ENCODE data around the gene KIAA1549. TPM values are rescaled to one million over a fixed set of nuclear protein-coding genes. Genes with fewer than 3 reads are reported as not detected.

Gene KIAA1549
- polyA plus RNA-seq, 2 donors: 0.16 to 0.20 TPM

GRCh38 chr7:138918756-138919155, 62.4 kb downstream of the KIAA1549 start:
- Histone ChIP-seq H3K27ac (ENCODE audit: low read depth in 2 of 2, low read length in 1 of 2) (no peak overlapping the region), H3K36me3 (ENCODE audit: control insufficient read depth in 2 of 2, insufficient read depth in 2 of 2, low read length in 1 of 2) (no peaks in the 10 kb centered on the region), H3K4me3 (ENCODE audit: low read depth in 1 of 2, low read length in 2 of 2) (no peak overlapping the region), H3K9me3 (ENCODE audit: control insufficient read depth in 2 of 2, insufficient read depth in 1 of 2, low read depth in 1 of 2, low read length in 1 of 2) (no peaks in the 10 kb centered on the region), H3K4me1 (ENCODE audit: control insufficient read depth in 2 of 2, insufficient read depth in 2 of 2, low read length in 1 of 2) (no peaks in the 10 kb centered on the region), H3K27me3 (ENCODE audit: control insufficient read depth in 1 of 2, insufficient read depth in 2 of 2, low read length in 2 of 2) (no peaks in the 10 kb centered on the region)
- WGBS, 2 donors: 96 to 97% methylated on average over 10 of the region's 10 CpGs

- Histone ChIP-seq H3K9me3 (ENCODE audit: control insufficient read depth in 2 of 2, insufficient read depth in 1 of 2, low read depth in 1 of 2, low read length in 1 of 2) (no peaks in the 10 kb centered on the region), H3K4me1 (ENCODE audit: control insufficient read depth in 2 of 2, insufficient read depth in 2 of 2, low read length in 1 of 2) (no peaks in the 10 kb centered on the region), H3K27me3 (ENCODE audit: control insufficient read depth in 1 of 2, insufficient read depth in 2 of 2, low read length in 2 of 2) (no peaks in the 10 kb centered on the region), H3K36me3 (ENCODE audit: control insufficient read depth in 2 of 2, insufficient read depth in 2 of 2, low read length in 1 of 2) (no peaks in the 10 kb centered on the region), H3K27ac (ENCODE audit: low read depth in 2 of 2, low read length in 1 of 2) (no peak overlapping the region), H3K4me3 (ENCODE audit: low read depth in 1 of 2, low read length in 2 of 2) (no peak overlapping the region)
- 95% methylated on average over 13 of the region's 13 CpGs for WGBS, 2 donors
These were observed 63.0 kb downstream of the KIAA1549 start for GRCh38 chr7:138918176-138918575.

DNA sequence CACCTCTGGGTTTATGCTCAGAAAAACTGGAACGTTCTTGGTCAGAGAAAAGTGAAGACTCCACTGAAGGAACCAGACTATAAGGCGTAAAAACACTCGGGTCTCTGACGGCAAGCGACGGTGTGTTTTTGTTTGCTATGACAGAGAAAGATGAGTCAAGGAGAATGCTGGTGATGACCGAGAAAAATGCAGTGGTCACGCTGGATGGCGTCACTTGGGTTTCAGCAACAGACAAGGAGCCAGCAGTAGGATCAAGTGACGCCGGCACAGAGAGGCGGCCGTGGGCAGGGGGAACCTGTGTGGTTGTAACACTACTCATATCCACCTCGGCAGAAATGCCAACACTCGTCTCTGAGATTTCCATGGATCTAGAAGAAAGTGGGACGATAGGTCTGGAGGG, 63.4 kb downstream of the KIAA1549 start:
- Histone ChIP-seq H3K9me3 (ENCODE audit: control insufficient read depth in 2 of 2, insufficient read depth in 1 of 2, low read depth in 1 of 2, low read length in 1 of 2) (no peaks in the 10 kb centered on the region), H3K27ac (ENCODE audit: low read depth in 2 of 2, low read length in 1 of 2) (no peak overlapping the region), H3K4me1 (ENCODE audit: control insufficient read depth in 2 of 2, insufficient read depth in 2 of 2, low read length in 1 of 2) (no peaks in the 10 kb centered on the region), H3K36me3 (ENCODE audit: control insufficient read depth in 2 of 2, insufficient read depth in 2 of 2, low read length in 1 of 2) (no peaks in the 10 kb centered on the region), H3K4me3 (ENCODE audit: low read depth in 1 of 2, low read length in 2 of 2) (no peak overlapping the region), H3K27me3 (ENCODE audit: control insufficient read depth in 1 of 2, insufficient read depth in 2 of 2, low read length in 2 of 2) (no peaks in the 10 kb centered on the region)
- 93 to 95% methylated on average over 16 of the region's 16 CpGs for WGBS, 2 donors

- no peaks in the 10 kb centered on the region for H3K9me3 ChIP-seq (ENCODE audit: control insufficient read depth in 2 of 2, insufficient read depth in 1 of 2, low read depth in 1 of 2, low read length in 1 of 2)
- H3K4me1 ChIP-seq (ENCODE audit: control insufficient read depth in 2 of 2, insufficient read depth in 2 of 2, low read length in 1 of 2): no peaks in the 10 kb centered on the region
- H3K27ac ChIP-seq (ENCODE audit: low read depth in 2 of 2, low read length in 1 of 2): no peak overlapping the region
- H3K4me3 ChIP-seq (ENCODE audit: low read depth in 1 of 2, low read length in 2 of 2): no peak overlapping the region
- 93 to 94% methylated on average over 17 of the region's 17 CpGs for WGBS, 2 donors
- no peaks in the 10 kb centered on the region for H3K27me3 ChIP-seq (ENCODE audit: control insufficient read depth in 1 of 2, insufficient read depth in 2 of 2, low read length in 2 of 2)
- H3K36me3 ChIP-seq (ENCODE audit: control insufficient read depth in 2 of 2, insufficient read depth in 2 of 2, low read length in 1 of 2): no peaks in the 10 kb centered on the region
These were observed 64.5 kb downstream of the KIAA1549 start for GRCh38 chr7:138916731-138917130.

GRCh38 chr7:138916275-138916674, 64.9 kb downstream of the KIAA1549 start:
- H3K9me3 ChIP-seq (ENCODE audit: control insufficient read depth in 2 of 2, insufficient read depth in 1 of 2, low read depth in 1 of 2, low read length in 1 of 2): no peaks in the 10 kb centered on the region
- no peaks in the 10 kb centered on the region for H3K4me1 ChIP-seq (ENCODE audit: control insufficient read depth in 2 of 2, insufficient read depth in 2 of 2, low read length in 1 of 2)
- no peaks in the 10 kb centered on the region for H3K27me3 ChIP-seq (ENCODE audit: control insufficient read depth in 1 of 2, insufficient read depth in 2 of 2, low read length in 2 of 2)
- H3K4me3 ChIP-seq (ENCODE audit: low read depth in 1 of 2, low read length in 2 of 2): no peak overlapping the region
- no peak overlapping the region for H3K27ac ChIP-seq (ENCODE audit: low read depth in 2 of 2, low read length in 1 of 2)
- WGBS, 2 donors: 91 to 96% methylated on average over 6 of the region's 6 CpGs
- H3K36me3 ChIP-seq (ENCODE audit: control insufficient read depth in 2 of 2, insufficient read depth in 2 of 2, low read length in 1 of 2): no peaks in the 10 kb centered on the region

DNA sequence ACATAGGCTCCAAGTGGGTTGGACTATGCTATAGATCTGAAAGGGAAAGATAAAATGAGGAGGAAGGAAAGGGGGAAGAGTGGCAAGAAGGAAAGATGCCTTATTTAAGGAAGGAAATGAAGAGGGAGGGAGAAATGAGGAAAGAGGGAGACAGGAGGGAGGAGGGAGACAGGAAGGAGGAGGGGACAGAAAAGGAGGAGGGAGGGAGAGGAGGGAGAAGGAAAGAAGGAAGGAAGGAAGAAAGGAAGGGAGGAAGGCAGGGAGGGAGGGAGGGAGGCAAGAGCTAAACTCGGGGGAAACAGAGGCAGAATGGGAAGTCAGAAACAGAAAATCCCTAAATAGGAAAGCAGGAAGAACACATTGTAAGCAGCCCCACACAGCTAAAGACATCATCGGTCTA, 67.4 kb downstream of the KIAA1549 start:
- no peaks in the 10 kb centered on the region for H3K36me3 ChIP-seq (ENCODE audit: control insufficient read depth in 2 of 2, insufficient read depth in 2 of 2, low read length in 1 of 2)
- H3K27me3 ChIP-seq (ENCODE audit: control insufficient read depth in 1 of 2, insufficient read depth in 2 of 2, low read length in 2 of 2): no peaks in the 10 kb centered on the region
- WGBS, 2 donors: 67 to 75% methylated on average over 2 of the region's 2 CpGs
- H3K9me3 ChIP-seq (ENCODE audit: control insufficient read depth in 2 of 2, insufficient read depth in 1 of 2, low read depth in 1 of 2, low read length in 1 of 2): no peaks in the 10 kb centered on the region
- H3K4me1 ChIP-seq (ENCODE audit: control insufficient read depth in 2 of 2, insufficient read depth in 2 of 2, low read length in 1 of 2): no peaks in the 10 kb centered on the region
- H3K27ac ChIP-seq (ENCODE audit: low read depth in 2 of 2, low read length in 1 of 2): no peak overlapping the region
- no peak overlapping the region for H3K4me3 ChIP-seq (ENCODE audit: low read depth in 1 of 2, low read length in 2 of 2)

- Histone ChIP-seq H3K27ac (ENCODE audit: low read depth in 2 of 2, low read length in 1 of 2) (no peak overlapping the region), H3K9me3 (ENCODE audit: control insufficient read depth in 2 of 2, insufficient read depth in 1 of 2, low read depth in 1 of 2, low read length in 1 of 2) (no peaks in the 10 kb centered on the region), H3K4me3 (ENCODE audit: low read depth in 1 of 2, low read length in 2 of 2) (no peak overlapping the region), H3K4me1 (ENCODE audit: control insufficient read depth in 2 of 2, insufficient read depth in 2 of 2, low read length in 1 of 2) (no peaks in the 10 kb centered on the region), H3K36me3 (ENCODE audit: control insufficient read depth in 2 of 2, insufficient read depth in 2 of 2, low read length in 1 of 2) (no peaks in the 10 kb centered on the region), H3K27me3 (ENCODE audit: control insufficient read depth in 1 of 2, insufficient read depth in 2 of 2, low read length in 2 of 2) (no peaks in the 10 kb centered on the region)
- 70 to 79% methylated on average over 6 of the region's 6 CpGs for WGBS, 2 donors
These were observed 70.2 kb downstream of the KIAA1549 start for GRCh38 chr7:138911007-138911406.

- H3K27ac ChIP-seq (ENCODE audit: low read depth in 2 of 2, low read length in 1 of 2): no peak overlapping the region
- 74 to 78% methylated on average over 8 of the region's 8 CpGs for WGBS, 2 donors
These were observed 73.3 kb downstream of the KIAA1549 start for GRCh38 chr7:138907850-138908249.

GRCh38 chr7:138907201-138907847, 73.9 kb downstream of the KIAA1549 start:
- no peaks in the 10 kb centered on the region for H3K4me1 ChIP-seq (ENCODE audit: control insufficient read depth in 2 of 2, insufficient read depth in 2 of 2, low read length in 1 of 2)
- WGBS, 2 donors: 67 to 73% methylated on average over 5 of the region's 5 CpGs

More at GRCh38 chr7:138907850-138908249, 73.3 kb downstream of the KIAA1549 start:
- Histone ChIP-seq H3K4me3 (ENCODE audit: low read depth in 1 of 2, low read length in 2 of 2) (no peak overlapping the region), H3K27me3 (ENCODE audit: control insufficient read depth in 1 of 2, insufficient read depth in 2 of 2, low read length in 2 of 2) (no peaks in the 10 kb centered on the region), H3K9me3 (ENCODE audit: control insufficient read depth in 2 of 2, insufficient read depth in 1 of 2, low read depth in 1 of 2, low read length in 1 of 2) (no peaks in the 10 kb centered on the region), H3K36me3 (ENCODE audit: control insufficient read depth in 2 of 2, insufficient read depth in 2 of 2, low read length in 1 of 2) (no peaks in the 10 kb centered on the region), H3K4me1 (ENCODE audit: control insufficient read depth in 2 of 2, insufficient read depth in 2 of 2, low read length in 1 of 2) (no peaks in the 10 kb centered on the region)

DNA sequence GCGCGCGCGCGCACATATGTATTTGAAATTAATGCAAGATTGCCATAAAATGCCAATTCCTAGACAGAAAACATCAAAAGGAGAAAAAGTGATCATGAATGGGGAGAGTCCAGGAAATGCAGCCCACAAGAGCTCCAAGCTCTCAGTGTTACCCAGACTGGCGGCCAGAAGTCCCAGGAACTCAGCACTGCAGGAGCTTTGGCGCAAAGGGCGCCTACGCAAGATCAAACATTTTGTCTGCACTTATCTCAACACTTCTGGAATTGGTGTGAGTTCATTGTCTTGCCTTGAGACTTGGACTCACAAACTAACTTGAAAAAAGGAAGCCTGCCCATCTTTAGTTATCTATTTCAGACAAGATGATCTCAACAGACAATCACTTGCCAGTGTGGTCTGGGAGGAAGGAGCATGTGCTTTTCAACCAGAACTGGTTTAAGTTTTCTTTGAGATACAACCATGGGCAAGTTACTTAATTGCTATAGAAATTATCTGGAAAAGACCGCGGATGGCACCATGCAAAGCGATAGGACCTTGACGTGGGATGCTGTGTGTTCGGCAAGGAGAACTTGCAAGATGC, 77.2 kb downstream of the KIAA1549 start:
- 87 to 91% methylated on average over 14 of the region's 14 CpGs for WGBS, 2 donors
- Histone ChIP-seq H3K4me1 (ENCODE audit: control insufficient read depth in 2 of 2, insufficient read depth in 2 of 2, low read length in 1 of 2) (peaks cover 0 to 2% of the 10 kb centered on the region in 2 donors), H3K27me3 (ENCODE audit: control insufficient read depth in 1 of 2, insufficient read depth in 2 of 2, low read length in 2 of 2) (no peaks in the 10 kb centered on the region)

More at GRCh38 chr7:138907201-138907847, 73.9 kb downstream of the KIAA1549 start:
- H3K4me3 ChIP-seq (ENCODE audit: low read depth in 1 of 2, low read length in 2 of 2): no peak overlapping the region
- H3K9me3 ChIP-seq (ENCODE audit: control insufficient read depth in 2 of 2, insufficient read depth in 1 of 2, low read depth in 1 of 2, low read length in 1 of 2): no peaks in the 10 kb centered on the region
- H3K27ac ChIP-seq (ENCODE audit: low read depth in 2 of 2, low read length in 1 of 2): no peak overlapping the region
- no peaks in the 10 kb centered on the region for H3K27me3 ChIP-seq (ENCODE audit: control insufficient read depth in 1 of 2, insufficient read depth in 2 of 2, low read length in 2 of 2)
- no peaks in the 10 kb centered on the region for H3K36me3 ChIP-seq (ENCODE audit: control insufficient read depth in 2 of 2, insufficient read depth in 2 of 2, low read length in 1 of 2)

More for the DNA sequence above, 77.2 kb downstream of the KIAA1549 start:
- H3K9me3 ChIP-seq (ENCODE audit: control insufficient read depth in 2 of 2, insufficient read depth in 1 of 2, low read depth in 1 of 2, low read length in 1 of 2): no peaks in the 10 kb centered on the region
- no peak overlapping the region for H3K4me3 ChIP-seq (ENCODE audit: low read depth in 1 of 2, low read length in 2 of 2)
- no peak overlapping the region for H3K27ac ChIP-seq (ENCODE audit: low read depth in 2 of 2, low read length in 1 of 2)
- H3K36me3 ChIP-seq (ENCODE audit: control insufficient read depth in 2 of 2, insufficient read depth in 2 of 2, low read length in 1 of 2): no peaks in the 10 kb centered on the region

Data from esophagus (tissue), 2 donors.